Transverse colon (tissue), 4 donors: ENCODE data around the gene MRPL41. TPM values are rescaled to one million over a fixed set of nuclear protein-coding genes. Genes with fewer than 3 reads are reported as not detected.
"Not testable (repeated sequence)": the region's sequence is repeated elsewhere in the genome, so short reads cannot be mapped to it uniquely, and the experiment has no call there.

Experiments used
- DNase-seq: peaks from one replicate; pipeline ENCODE4 v3.0.0-alpha.2; 2019
- H3K27ac ChIP-seq, 4 donors: fragments of 200-600 bp; sonication (generic); 2 replicates each; pipeline ENCODE4 v1.5.1; 2016 to 2018; ENCODE audit warnings: inconsistent platforms in 4 of 4
- H3K27me3 ChIP-seq: fragments of 200-600 bp; sonication (generic); 2 replicates; pipeline ENCODE4 v1.5.1; 2017; ENCODE audit warnings: inconsistent platforms
- H3K36me3 ChIP-seq, 4 donors: fragments of 200-600 bp; sonication (generic); 2 replicates each; pipeline ENCODE4 v1.5.1; 2017 to 2019; ENCODE audit warnings: inconsistent platforms in 4 of 4
- H3K4me1 ChIP-seq, 4 donors: fragments of 200-600 bp; sonication (generic); 2 replicates each; pipeline ENCODE4 v1.5.1; 2017 to 2020; ENCODE audit warnings: inconsistent platforms in 4 of 4
- H3K4me3 ChIP-seq, 4 donors: fragments of 200-600 bp; sonication (generic); 1 replicate in 1 of 4; 2 replicates in 3 of 4; pipeline versions ENCODE4 v1.5.1 to v1.6.1; 2017 to 2019; ENCODE audit warnings: inconsistent platforms in 4 of 4
- H3K9me3 ChIP-seq, 2 donors: fragments of 200-600 bp; sonication (generic); 2 replicates each; pipeline ENCODE4 v1.5.1; 2017 to 2019; ENCODE audit warnings: inconsistent platforms in 2 of 2
- EP300 ChIP-seq: sonication (generic); formaldehyde crosslinking; IDR thresholded peaks from one replicate; pipeline ENCODE4 v1.6.1; 2017; ENCODE audit warnings: antibody characterized with exemption, low read depth
- POLR2A ChIP-seq: fragments of 450-650 bp; IDR thresholded peaks from one replicate; pipeline ENCODE4 v1.6.1; 2016; ENCODE audit warnings: antibody characterized with exemption, mild to moderate bottlenecking, moderate library complexity
- POLR2AphosphoS5 ChIP-seq, 3 donors: sonication (generic); formaldehyde crosslinking; IDR thresholded peaks; one replicate each; pipeline ENCODE4 v1.6.1; 2016; ENCODE audit warnings: antibody characterized with exemption in 3 of 3
- WGBS, 2 donors: methylation state at CpG; one replicate each; pipeline ENCODE4 v1.1.5; 2018; ENCODE audit warnings: low coverage in 1 of 2; 5-methylcytosine and 5-hydroxymethylcytosine counted together
- in situ Hi-C, 4 donors: fragments of 200-750 bp; cut with MboI; loops; one replicate each; pipeline versions ENCODE4 v1.15.0 to v1.15.1; 2017; ENCODE audit warnings: low sequenced_read_pairs in 3 of 4, low pct_ligation_motif_present in 1 of 4, low pct_unique_long_range_greater_than_20kb in 1 of 4
- intact Hi-C: fragments of 100-400 bp; cut with DNase I; formaldehyde crosslinking; loops from one replicate; pipeline ENCODE4 v1.15.1; 2023; ENCODE audit warnings: low total_unique reads
- total RNA-seq, 4 donors: library from RNA; depleted of rRNA; stranded (reverse); fragments of >200 nt; gene quantifications; one replicate each; pipeline ENCODE4 v1.1.0, GENCODE V29; 2016
- TF ChIP-seq, protein P1 (sequence below), 5 experiments: fragments of 200-600 bp in 3 of 5; fragments of 450-650 bp in 2 of 5; sonication (generic) in 3 of 5; IDR thresholded peaks; 1 replicate in 2 of 5; 2 replicates in 3 of 5; pipeline ENCODE4 v1.5.1; 2016 to 2017; ENCODE audit warnings: antibody characterized with exemption in 5 of 5, inconsistent platforms in 3 of 5, mild to moderate bottlenecking in 2 of 5, moderate library complexity in 1 of 5

Gene MRPL41
- total RNA-seq, 4 donors from 2014 or later, result 109 to 144 (median 119) TPM

DNA sequence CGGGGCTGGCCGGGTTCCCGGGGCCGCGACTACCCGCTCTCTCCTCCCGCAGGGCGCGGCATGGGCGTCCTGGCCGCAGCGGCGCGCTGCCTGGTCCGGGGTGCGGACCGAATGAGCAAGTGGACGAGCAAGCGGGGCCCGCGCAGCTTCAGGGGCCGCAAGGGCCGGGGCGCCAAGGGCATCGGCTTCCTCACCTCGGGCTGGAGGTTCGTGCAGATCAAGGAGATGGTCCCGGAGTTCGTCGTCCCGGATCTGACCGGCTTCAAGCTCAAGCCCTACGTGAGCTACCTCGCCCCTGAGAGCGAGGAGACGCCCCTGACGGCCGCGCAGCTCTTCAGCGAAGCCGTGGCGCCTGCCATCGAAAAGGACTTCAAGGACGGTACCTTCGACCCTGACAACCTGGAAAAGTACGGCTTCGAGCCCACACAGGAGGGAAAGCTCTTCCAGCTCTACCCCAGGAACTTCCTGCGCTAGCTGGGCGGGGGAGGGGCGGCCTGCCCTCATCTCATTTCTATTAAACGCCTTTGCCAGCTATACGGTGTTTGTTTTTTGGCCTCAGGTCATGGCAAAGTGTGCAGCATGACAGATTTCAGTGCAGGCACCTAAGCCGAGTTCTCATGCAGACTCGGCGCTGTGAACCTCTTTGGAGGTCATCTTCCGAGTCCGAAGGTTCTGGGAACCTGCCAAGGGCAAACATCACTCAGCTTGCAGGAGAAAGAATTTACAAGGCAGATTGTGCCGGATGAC is 516 bp downstream of the MRPL41 start:
- TF ChIP-seq POLR2A (peak; percentile 31), EP300 (no peak)
- peaks cover 16 to 43% (median 25%) of the 10 kb centered on the region in 4 donors for H3K4me1 ChIP-seq
- peak overlapping the region; percentile 74 to 96 (median 86) for H3K4me3 ChIP-seq
- no peaks in the 10 kb centered on the region for H3K9me3 ChIP-seq
- H3K27ac ChIP-seq, result peak overlapping the region; percentile 95 to 98 (median 98)
- peak; percentile 31 for DNase-seq
- H3K27me3 ChIP-seq, result no peaks in the 10 kb centered on the region
- peaks cover 0 to 1% (median 0%) of the 10 kb centered on the region in 4 donors for H3K36me3 ChIP-seq
- intact Hi-C loops (no loop called here), in situ Hi-C loops (no loop called here)
- WGBS, 2 donors, result 24% methylated on average over 13 of the region's 58 CpGs; no CpG with 5 or more reads in 1 of the 2 donors

DNA sequence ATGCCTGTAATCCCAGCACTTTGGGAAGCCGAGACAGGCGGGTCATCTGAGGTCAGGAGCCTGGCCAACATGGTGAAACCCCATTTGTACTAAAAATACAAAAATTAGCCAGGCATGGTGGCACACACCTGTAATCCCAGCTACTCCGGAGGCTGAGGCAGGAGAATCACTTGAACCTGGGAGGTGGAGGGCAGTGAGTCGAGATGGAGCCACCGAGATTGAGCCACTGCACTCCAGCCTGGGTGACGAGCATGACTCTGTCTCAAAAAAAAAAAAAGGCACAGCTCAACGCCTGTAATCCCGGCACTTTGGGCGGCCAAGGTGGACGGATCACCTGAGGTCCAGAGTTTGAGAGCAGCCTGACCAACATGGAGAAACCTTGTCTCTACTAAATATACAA is 2.0 kb downstream of the MRPL41 start:
- H3K27me3 ChIP-seq, H3K27ac ChIP-seq, in situ Hi-C loops, H3K4me3 ChIP-seq, H3K9me3 ChIP-seq, intact Hi-C loops, H3K36me3 ChIP-seq, DNase-seq: not testable (repeated sequence)
- peaks cover 16 to 40% (median 24%) of the 10 kb centered on the region in 4 donors for H3K4me1 ChIP-seq
- WGBS, 2 donors, result 86 to 100% methylated on average over 5 to 10 of the region's 10 CpGs

DNA sequence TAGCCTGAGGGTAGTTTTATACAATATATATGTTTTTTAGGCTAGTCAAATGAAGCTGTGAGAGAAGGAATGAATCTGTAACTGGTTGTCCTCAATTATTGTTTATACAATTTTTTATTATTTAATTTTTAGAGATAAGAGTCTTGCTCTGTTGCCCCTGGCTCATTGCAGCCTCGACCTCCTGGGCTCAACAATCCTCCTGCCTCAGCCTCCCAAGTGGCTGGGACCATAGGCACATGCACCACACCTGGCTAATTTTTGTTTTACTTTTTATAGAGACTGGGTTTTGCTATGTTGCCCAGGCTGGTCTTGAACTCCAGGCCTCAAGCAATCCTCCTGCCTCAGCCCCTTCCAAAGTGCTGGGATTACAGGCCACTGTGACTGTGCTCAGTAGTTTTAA is 2.7 kb downstream of the MRPL41 start:
- intact Hi-C loops (no loop called here), in situ Hi-C loops (no loop called here)
- DNase-seq, result no peak
- peaks cover 0 to 10% (median 2%) of the 10 kb centered on the region in 4 donors for H3K36me3 ChIP-seq
- 67 to 84% methylated on average over 1 of the region's 1 CpG for WGBS, 2 donors
- H3K4me3 ChIP-seq, result no peak overlapping the region
- H3K27ac ChIP-seq, result no peak overlapping the region
- H3K4me1 ChIP-seq, result peaks cover 16 to 33% (median 22%) of the 10 kb centered on the region in 4 donors
- H3K9me3 ChIP-seq, result no peaks in the 10 kb centered on the region
- no peak for TF ChIP-seq POLR2A
- no peak for TF ChIP-seq POLR2AphosphoS5 (IDR thresholded peaks at IDR 0.05)
- TF ChIP-seq, protein P1, sequence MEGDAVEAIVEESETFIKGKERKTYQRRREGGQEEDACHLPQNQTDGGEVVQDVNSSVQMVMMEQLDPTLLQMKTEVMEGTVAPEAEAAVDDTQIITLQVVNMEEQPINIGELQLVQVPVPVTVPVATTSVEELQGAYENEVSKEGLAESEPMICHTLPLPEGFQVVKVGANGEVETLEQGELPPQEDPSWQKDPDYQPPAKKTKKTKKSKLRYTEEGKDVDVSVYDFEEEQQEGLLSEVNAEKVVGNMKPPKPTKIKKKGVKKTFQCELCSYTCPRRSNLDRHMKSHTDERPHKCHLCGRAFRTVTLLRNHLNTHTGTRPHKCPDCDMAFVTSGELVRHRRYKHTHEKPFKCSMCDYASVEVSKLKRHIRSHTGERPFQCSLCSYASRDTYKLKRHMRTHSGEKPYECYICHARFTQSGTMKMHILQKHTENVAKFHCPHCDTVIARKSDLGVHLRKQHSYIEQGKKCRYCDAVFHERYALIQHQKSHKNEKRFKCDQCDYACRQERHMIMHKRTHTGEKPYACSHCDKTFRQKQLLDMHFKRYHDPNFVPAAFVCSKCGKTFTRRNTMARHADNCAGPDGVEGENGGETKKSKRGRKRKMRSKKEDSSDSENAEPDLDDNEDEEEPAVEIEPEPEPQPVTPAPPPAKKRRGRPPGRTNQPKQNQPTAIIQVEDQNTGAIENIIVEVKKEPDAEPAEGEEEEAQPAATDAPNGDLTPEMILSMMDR (IDR thresholded peaks at IDR 0.05), result no peak
- no peak for TF ChIP-seq EP300
- no peaks in the 10 kb centered on the region for H3K27me3 ChIP-seq

DNA sequence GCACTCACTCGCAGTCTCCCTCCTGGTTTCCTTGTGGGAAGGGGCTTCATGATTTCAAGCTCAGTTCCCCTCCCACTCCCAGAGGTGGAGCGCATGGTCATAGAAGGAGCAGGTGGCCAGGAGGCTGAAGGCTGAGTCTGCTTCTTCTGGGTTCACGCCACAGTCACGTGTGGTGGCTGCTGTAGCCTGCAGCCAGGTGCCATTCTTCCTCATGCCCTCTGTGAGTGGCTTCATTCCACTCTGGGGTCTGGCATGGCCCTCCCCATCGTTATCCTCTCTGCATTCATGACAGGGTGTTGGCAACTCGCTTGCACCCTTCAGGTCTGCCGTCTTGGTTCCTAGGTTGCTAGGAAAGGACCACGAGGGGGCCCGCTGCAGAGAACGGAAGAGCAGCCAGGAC is 3.5 kb downstream of the MRPL41 start:
- DNase-seq, result no peak
- no peak overlapping the region for H3K4me3 ChIP-seq
- no peak overlapping the region for H3K27ac ChIP-seq
- TF ChIP-seq POLR2A (no peak), EP300 (no peak), POLR2AphosphoS5 (IDR thresholded peaks at IDR 0.05) (no peak)
- TF ChIP-seq, protein P1 (IDR thresholded peaks at IDR 0.05), result no peak
- intact Hi-C loops (no loop called here), in situ Hi-C loops (no loop called here)
- peaks cover 0 to 16% (median 2%) of the 10 kb centered on the region in 4 donors for H3K36me3 ChIP-seq
- no peaks in the 10 kb centered on the region for H3K27me3 ChIP-seq
- H3K4me1 ChIP-seq, result peaks cover 10 to 27% (median 15%) of the 10 kb centered on the region in 4 donors
- no peaks in the 10 kb centered on the region for H3K9me3 ChIP-seq
- 94% methylated on average over 10 of the region's 10 CpGs; no CpG with 5 or more reads in 1 of the 2 donors for WGBS, 2 donors

DNA sequence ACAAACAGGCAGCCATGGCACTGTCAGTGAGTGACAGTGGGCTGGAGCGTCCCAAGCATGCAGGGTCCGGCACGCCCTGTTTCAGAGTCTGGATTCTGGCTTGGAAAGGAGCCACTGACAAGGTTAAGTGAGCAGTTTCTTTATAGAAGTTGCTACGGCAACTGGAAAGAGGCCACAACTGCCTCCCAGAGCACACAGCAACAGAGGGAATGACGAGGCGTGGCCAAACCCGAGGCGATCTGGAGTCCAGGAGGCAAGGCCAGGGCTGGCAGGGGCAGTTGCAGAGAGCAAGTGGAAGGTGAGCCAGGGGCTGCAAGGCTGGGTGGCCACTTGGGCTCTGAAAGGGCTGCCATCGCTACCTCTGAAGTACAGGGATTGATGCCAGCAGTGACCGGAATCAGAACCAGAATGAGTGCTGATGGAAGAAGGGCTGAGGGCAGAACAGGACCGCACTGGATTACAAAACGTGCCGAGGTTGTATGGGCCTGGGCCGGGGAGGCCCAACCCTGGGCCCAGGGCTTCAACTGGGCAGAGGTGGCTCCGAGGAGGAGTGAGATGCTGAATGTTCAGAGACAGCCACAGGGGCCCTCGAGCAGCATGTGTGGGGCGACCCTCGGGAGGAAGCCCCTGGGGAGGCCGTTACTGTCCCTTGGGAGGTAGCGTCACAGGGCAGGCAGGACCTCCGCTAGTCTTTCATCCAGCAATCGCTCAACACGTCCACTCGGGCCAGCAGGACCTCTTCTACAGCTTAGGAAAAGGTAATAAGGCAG is 4.6 kb downstream of the MRPL41 start:
- Histone ChIP-seq H3K4me1 (peaks cover 10 to 27% (median 11%) of the 10 kb centered on the region in 4 donors), H3K36me3 (peaks cover 0 to 16% (median 2%) of the 10 kb centered on the region in 4 donors), H3K9me3 (no peaks in the 10 kb centered on the region), H3K27ac (peak overlapping the region; percentile 2 to 69 (median 35)), H3K27me3 (no peaks in the 10 kb centered on the region), H3K4me3 (no peak overlapping the region)
- in situ Hi-C loops, result no loop called here
- intact Hi-C loops, result no loop called here
- peak in 1 of 3 donors; percentile 25 for TF ChIP-seq POLR2AphosphoS5 (IDR thresholded peaks at IDR 0.05)
- TF ChIP-seq EP300, result no peak
- TF ChIP-seq, protein P1 (IDR thresholded peaks at IDR 0.05), result no peak
- TF ChIP-seq POLR2A, result no peak
- 66 to 87% methylated on average over 7 to 24 of the region's 24 CpGs for WGBS, 2 donors
- peak; percentile 65 for DNase-seq
